HEK293 (cell line): ENCODE data around the gene PHF12.

Source experiments
- GLIS2 ChIP-seq: fragments of 450-650 bp; formaldehyde crosslinking; IDR thresholded peaks from 2 replicates; pipeline ENCODE4 v1.5.1; 2016; ENCODE audit warnings: missing biosample characterization, missing genetic modification characterization
- HOXA7 ChIP-seq: sonication (generic); formaldehyde crosslinking; IDR thresholded peaks from 2 replicates; pipeline ENCODE4 v1.8.1; 2022; ENCODE audit warnings: missing genetic modification reagents, borderline replicate concordance
- KLF7 ChIP-seq: fragments of 450-650 bp; formaldehyde crosslinking; IDR thresholded peaks from 2 replicates; pipeline ENCODE4 v1.5.1; 2016; ENCODE audit warnings: missing biosample characterization, missing genetic modification characterization, borderline replicate concordance
- MYNN ChIP-seq: fragments of 450-650 bp; formaldehyde crosslinking; IDR thresholded peaks from 2 replicates; pipeline ENCODE4 v1.5.1; 2016; ENCODE audit warnings: missing biosample characterization, missing genetic modification characterization, borderline replicate concordance
- REST ChIP-seq: fragments of 450-650 bp; formaldehyde crosslinking; IDR thresholded peaks from 2 replicates; pipeline ENCODE4 v1.5.1; 2016; ENCODE audit warnings: missing biosample characterization, missing genetic modification characterization
- TCF7L2 ChIP-seq: IDR thresholded peaks from 2 replicates; pipeline ENCODE4 v1.6.1; 2011; ENCODE audit warnings: low read depth, mild to moderate bottlenecking, inconsistent platforms, low read length, moderate library complexity, borderline replicate concordance
- ZBTB21 ChIP-seq: fragments of 450-650 bp; formaldehyde crosslinking; IDR thresholded peaks from 2 replicates; pipeline ENCODE4 v1.5.1; 2017; ENCODE audit warnings: missing biosample characterization, missing genetic modification characterization
- ZBTB8A ChIP-seq: fragments of 450-650 bp; formaldehyde crosslinking; IDR thresholded peaks from 2 replicates; pipeline ENCODE4 v1.5.1; 2016; ENCODE audit warnings: missing biosample characterization, missing genetic modification characterization
- ZNF121 ChIP-seq: fragments of 450-650 bp; formaldehyde crosslinking; IDR thresholded peaks from 2 replicates; pipeline ENCODE4 v1.5.1; 2016; ENCODE audit warnings: missing biosample characterization, missing genetic modification characterization
- ZNF600 ChIP-seq: fragments of 450-650 bp; formaldehyde crosslinking; IDR thresholded peaks from 2 replicates; pipeline ENCODE4 v1.5.1; 2016; ENCODE audit warnings: missing biosample characterization, missing genetic modification characterization
- ZNF792 ChIP-seq: fragments of 450-650 bp; formaldehyde crosslinking; IDR thresholded peaks from 2 replicates; pipeline ENCODE4 v1.5.1; 2016; ENCODE audit warnings: missing biosample characterization, missing genetic modification characterization
- TF ChIP-seq, protein P1 (sequence below): fragments of 450-650 bp; formaldehyde crosslinking; IDR thresholded peaks from 2 replicates; pipeline ENCODE4 v1.5.1; 2016; ENCODE audit warnings: missing biosample characterization, missing genetic modification characterization
- TF ChIP-seq, protein P2 (sequence below): fragments of 450-650 bp; formaldehyde crosslinking; IDR thresholded peaks from 2 replicates; pipeline ENCODE4 v1.5.1; 2017; ENCODE audit warnings: missing biosample characterization, mild to moderate bottlenecking, missing genetic modification characterization, moderate library complexity
- TF ChIP-seq, protein P3 (sequence below): fragments of 450-650 bp; formaldehyde crosslinking; IDR thresholded peaks from 2 replicates; pipeline ENCODE4 v1.5.1; 2016; ENCODE audit warnings: missing biosample characterization, missing genetic modification characterization

- TF ChIP-seq, protein P1, sequence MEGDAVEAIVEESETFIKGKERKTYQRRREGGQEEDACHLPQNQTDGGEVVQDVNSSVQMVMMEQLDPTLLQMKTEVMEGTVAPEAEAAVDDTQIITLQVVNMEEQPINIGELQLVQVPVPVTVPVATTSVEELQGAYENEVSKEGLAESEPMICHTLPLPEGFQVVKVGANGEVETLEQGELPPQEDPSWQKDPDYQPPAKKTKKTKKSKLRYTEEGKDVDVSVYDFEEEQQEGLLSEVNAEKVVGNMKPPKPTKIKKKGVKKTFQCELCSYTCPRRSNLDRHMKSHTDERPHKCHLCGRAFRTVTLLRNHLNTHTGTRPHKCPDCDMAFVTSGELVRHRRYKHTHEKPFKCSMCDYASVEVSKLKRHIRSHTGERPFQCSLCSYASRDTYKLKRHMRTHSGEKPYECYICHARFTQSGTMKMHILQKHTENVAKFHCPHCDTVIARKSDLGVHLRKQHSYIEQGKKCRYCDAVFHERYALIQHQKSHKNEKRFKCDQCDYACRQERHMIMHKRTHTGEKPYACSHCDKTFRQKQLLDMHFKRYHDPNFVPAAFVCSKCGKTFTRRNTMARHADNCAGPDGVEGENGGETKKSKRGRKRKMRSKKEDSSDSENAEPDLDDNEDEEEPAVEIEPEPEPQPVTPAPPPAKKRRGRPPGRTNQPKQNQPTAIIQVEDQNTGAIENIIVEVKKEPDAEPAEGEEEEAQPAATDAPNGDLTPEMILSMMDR, result no peak
- no peak for TF ChIP-seq MYNN (tag by site-specific recombination)
- no peak for TF ChIP-seq KLF7
- no peak for TF ChIP-seq HOXA7 (CRISPR knock-in tag)
- TF ChIP-seq TCF7L2, result no peak
- TF ChIP-seq, protein P2, sequence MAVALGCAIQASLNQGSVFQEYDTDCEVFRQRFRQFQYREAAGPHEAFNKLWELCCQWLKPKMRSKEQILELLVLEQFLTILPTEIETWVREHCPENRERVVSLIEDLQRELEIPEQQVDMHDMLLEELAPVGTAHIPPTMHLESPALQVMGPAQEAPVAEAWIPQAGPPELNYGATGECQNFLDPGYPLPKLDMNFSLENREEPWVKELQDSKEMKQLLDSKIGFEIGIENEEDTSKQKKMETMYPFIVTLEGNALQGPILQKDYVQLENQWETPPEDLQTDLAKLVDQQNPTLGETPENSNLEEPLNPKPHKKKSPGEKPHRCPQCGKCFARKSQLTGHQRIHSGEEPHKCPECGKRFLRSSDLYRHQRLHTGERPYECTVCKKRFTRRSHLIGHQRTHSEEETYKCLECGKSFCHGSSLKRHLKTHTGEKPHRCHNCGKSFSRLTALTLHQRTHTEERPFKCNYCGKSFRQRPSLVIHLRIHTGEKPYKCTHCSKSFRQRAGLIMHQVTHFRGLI (tag by site-specific recombination), result no peak
- TF ChIP-seq ZBTB8A (tag by site-specific recombination), result no peak
- no peak for TF ChIP-seq REST (tag by site-specific recombination)
- no peak for TF ChIP-seq ZNF121 (tag by site-specific recombination)
- TF ChIP-seq ZNF600 (tag by site-specific recombination), result no peak
- no peak for TF ChIP-seq ZBTB21
- TF ChIP-seq GLIS2 (tag by site-specific recombination), result no peak
- no peak for TF ChIP-seq ZNF792 (tag by site-specific recombination)
- TF ChIP-seq, protein P3, sequence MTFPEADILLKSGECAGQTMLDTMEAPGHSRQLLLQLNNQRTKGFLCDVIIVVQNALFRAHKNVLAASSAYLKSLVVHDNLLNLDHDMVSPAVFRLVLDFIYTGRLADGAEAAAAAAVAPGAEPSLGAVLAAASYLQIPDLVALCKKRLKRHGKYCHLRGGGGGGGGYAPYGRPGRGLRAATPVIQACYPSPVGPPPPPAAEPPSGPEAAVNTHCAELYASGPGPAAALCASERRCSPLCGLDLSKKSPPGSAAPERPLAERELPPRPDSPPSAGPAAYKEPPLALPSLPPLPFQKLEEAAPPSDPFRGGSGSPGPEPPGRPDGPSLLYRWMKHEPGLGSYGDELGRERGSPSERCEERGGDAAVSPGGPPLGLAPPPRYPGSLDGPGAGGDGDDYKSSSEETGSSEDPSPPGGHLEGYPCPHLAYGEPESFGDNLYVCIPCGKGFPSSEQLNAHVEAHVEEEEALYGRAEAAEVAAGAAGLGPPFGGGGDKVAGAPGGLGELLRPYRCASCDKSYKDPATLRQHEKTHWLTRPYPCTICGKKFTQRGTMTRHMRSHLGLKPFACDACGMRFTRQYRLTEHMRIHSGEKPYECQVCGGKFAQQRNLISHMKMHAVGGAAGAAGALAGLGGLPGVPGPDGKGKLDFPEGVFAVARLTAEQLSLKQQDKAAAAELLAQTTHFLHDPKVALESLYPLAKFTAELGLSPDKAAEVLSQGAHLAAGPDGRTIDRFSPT, result no peak
These were observed 11.2 kb downstream of the PHF12 start for GRCh38 chr17:28940142-28940541.
